ENCODE measurements around the gene PTPRM.

PTPRM gene

DNA sequence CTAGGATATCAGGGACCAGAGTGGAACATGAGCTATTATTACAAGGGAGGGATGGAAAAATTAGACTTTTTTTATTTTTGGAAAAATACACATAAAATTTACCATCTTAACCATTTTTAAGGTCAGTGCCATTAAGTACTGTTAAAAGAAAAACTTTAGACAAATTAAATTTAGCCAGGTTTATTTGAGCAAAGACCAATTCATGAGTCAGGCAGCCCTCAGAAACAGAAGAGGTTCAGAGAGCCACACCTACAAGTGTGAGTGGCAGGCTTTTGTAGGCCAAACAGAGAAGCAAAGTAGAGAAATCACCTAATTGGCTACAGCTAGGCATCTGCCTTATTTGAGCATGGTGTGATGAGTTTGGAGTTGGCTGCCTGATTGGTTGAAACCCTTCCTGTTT lies 740.8 kb downstream of the PTPRM start:
- no peaks in the 10 kb centered on the region for H3K4me1 ChIP-seq (ENCODE audit: control insufficient read depth, insufficient read depth, low read length)
- no peaks in the 10 kb centered on the region for H3K9me3 ChIP-seq (ENCODE audit: control insufficient read depth, insufficient read depth, low read depth, low read length)
- ChIA-PET CTCF (no interaction called here), POLR2A (no interaction called here)
- TF ChIP-seq ZNF629 (tag by site-specific recombination; IDR thresholded peaks at IDR 0.05), result no peak
- TF ChIP-seq ZNF148 (tag by site-specific recombination; IDR thresholded peaks at IDR 0.05; ENCODE audit: borderline replicate concordance), result no peak
- no peak for TF ChIP-seq ZNF37A (tag by site-specific recombination; IDR thresholded peaks at IDR 0.05)
- TF ChIP-seq ZNF549 (tag by site-specific recombination; IDR thresholded peaks at IDR 0.05), result peak; percentile 92
- H3K36me3 ChIP-seq (ENCODE audit: control insufficient read depth in 2 of 2, insufficient read depth in 1 of 2, low read length in 2 of 2), result no peaks in the 10 kb centered on the region
- H3K27ac ChIP-seq (ENCODE audit: extremely low read depth, low read depth, low read length), result no peak overlapping the region
- no peak overlapping the region for H3K4me3 ChIP-seq (ENCODE audit: low read depth, low read length)

DNA sequence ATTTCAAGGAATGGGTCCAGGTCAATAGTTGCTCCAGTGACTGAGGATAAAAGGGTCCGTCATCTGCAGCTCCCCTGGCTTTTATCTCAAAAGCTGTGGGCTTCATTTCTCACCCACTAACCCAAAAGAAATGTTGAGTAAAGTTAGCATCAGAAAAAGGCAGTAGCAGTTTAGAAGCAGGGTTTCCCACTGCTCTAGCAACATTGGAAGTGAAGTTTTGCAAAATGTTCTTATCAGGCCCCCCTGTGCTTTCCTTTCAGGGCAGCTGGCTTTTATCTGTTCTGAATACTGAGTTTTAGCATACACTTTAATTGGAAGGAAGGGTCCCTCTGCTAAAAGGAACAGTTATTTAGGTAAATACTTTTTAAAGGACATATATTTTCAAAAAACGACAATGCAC lies 745.9 kb downstream of the PTPRM start:
- H3K27ac ChIP-seq (ENCODE audit: extremely low read depth, low read depth, low read length), result no peak overlapping the region
- ChIA-PET POLR2A (no interaction called here), CTCF (interaction anchor here (0.6 to 0.7 kb wide), 2 partner anchors 546 to 840 kb away, joined by 3 to 4 read pairs; no protein-coding TSS in a partner anchor)
- H3K4me3 ChIP-seq (ENCODE audit: low read depth, low read length), result no peak overlapping the region
- H3K9me3 ChIP-seq (ENCODE audit: control insufficient read depth, insufficient read depth, low read depth, low read length), result no peaks in the 10 kb centered on the region
- TF ChIP-seq ZNF184 (tag by site-specific recombination; IDR thresholded peaks at IDR 0.05) (no peak), ZNF48 (tag by site-specific recombination; IDR thresholded peaks at IDR 0.05) (no peak), ZNF843 (tag by site-specific recombination; IDR thresholded peaks at IDR 0.05) (no peak), ZSCAN16 (tag by site-specific recombination; IDR thresholded peaks at IDR 0.05) (no peak), HIC1 (tag by site-specific recombination; IDR thresholded peaks at IDR 0.05) (no peak), KLF16 (tag by site-specific recombination; IDR thresholded peaks at IDR 0.05) (no peak), ZNF624 (tag by site-specific recombination; IDR thresholded peaks at IDR 0.05) (no peak), ZFP69B (tag by site-specific recombination; IDR thresholded peaks at IDR 0.05) (no peak), ZNF521 (tag by site-specific recombination; IDR thresholded peaks at IDR 0.05) (no peak), TRIM28 (IDR thresholded peaks at IDR 0.05; ENCODE audit: borderline replicate concordance, low read length) (no peak), RBAK (tag by site-specific recombination; IDR thresholded peaks at IDR 0.05) (no peak)
- H3K4me1 ChIP-seq (ENCODE audit: control insufficient read depth, insufficient read depth, low read length), result no peaks in the 10 kb centered on the region
- no peaks in the 10 kb centered on the region for H3K36me3 ChIP-seq (ENCODE audit: control insufficient read depth in 2 of 2, insufficient read depth in 1 of 2, low read length in 2 of 2)

DNA sequence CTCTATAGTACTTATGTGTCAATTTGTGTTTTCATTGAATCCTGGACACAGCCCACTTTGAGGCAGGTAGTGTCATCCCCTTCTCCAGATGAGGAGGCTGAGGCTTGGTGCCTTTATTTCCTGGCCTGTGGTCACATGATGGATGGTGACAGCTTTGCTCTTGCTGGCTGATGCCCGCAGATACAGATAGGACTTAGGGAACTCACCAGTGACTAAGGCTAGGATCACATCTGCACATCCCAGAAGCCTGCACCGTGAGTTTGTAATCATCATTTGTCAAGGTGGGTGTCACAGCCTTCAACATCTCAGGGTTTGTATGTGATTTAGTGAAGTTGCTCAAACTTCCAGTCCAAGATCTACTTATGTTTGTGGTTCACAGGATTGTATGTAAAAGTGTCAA lies 747.0 kb downstream of the PTPRM start:
- TF ChIP-seq ZNF658 (tag by site-specific recombination; IDR thresholded peaks at IDR 0.05) (no peak), ZSCAN23 (tag by site-specific recombination; IDR thresholded peaks at IDR 0.05) (no peak), ZNF23 (tag by site-specific recombination; IDR thresholded peaks at IDR 0.05; ENCODE audit: borderline replicate concordance) (no peak), ZNF362 (tag by site-specific recombination; IDR thresholded peaks at IDR 0.05) (no peak), RBAK (tag by site-specific recombination; IDR thresholded peaks at IDR 0.05) (no peak), ZNF157 (tag by site-specific recombination; IDR thresholded peaks at IDR 0.05) (no peak), ZNF19 (tag by site-specific recombination; IDR thresholded peaks at IDR 0.05; ENCODE audit: low read depth) (no peak), YY1 (tag by site-specific recombination; IDR thresholded peaks at IDR 0.05) (no peak)
- TF ChIP-seq, protein P1, sequence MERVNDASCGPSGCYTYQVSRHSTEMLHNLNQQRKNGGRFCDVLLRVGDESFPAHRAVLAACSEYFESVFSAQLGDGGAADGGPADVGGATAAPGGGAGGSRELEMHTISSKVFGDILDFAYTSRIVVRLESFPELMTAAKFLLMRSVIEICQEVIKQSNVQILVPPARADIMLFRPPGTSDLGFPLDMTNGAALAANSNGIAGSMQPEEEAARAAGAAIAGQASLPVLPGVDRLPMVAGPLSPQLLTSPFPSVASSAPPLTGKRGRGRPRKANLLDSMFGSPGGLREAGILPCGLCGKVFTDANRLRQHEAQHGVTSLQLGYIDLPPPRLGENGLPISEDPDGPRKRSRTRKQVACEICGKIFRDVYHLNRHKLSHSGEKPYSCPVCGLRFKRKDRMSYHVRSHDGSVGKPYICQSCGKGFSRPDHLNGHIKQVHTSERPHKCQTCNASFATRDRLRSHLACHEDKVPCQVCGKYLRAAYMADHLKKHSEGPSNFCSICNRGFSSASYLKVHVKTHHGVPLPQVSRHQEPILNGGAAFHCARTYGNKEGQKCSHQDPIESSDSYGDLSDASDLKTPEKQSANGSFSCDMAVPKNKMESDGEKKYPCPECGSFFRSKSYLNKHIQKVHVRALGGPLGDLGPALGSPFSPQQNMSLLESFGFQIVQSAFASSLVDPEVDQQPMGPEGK (tag by site-specific recombination; IDR thresholded peaks at IDR 0.05), result no peak
- H3K4me1 ChIP-seq (ENCODE audit: control insufficient read depth, insufficient read depth, low read length), result no peaks in the 10 kb centered on the region
- ChIA-PET POLR2A (no interaction called here), CTCF (no interaction called here)
- no peak overlapping the region for H3K27ac ChIP-seq (ENCODE audit: extremely low read depth, low read depth, low read length)
- H3K4me3 ChIP-seq (ENCODE audit: low read depth, low read length), result no peak overlapping the region
- no peaks in the 10 kb centered on the region for H3K9me3 ChIP-seq (ENCODE audit: control insufficient read depth, insufficient read depth, low read depth, low read length)
- no peaks in the 10 kb centered on the region for H3K36me3 ChIP-seq (ENCODE audit: control insufficient read depth in 2 of 2, insufficient read depth in 1 of 2, low read length in 2 of 2)

All from HEK293 (cell line).